HG03354 (cell line): ENCODE data around the gene CCDC88B.
A peak's percentile ranks its signal among the peaks of the same experiment; 100 is the strongest.
"Not testable (repeated sequence)": the region's sequence is repeated elsewhere in the genome, so short reads cannot be mapped to it uniquely, and the experiment has no call there.

Experiments
- ATAC-seq: cut with Tn5 transposase; IDR thresholded peaks from one replicate; pipeline ENCODE4 v1.9.1; 2021; ENCODE audit warnings: mild to moderate bottlenecking; ENCODE audit not compliant: unreplicated experiment, poor library complexity, severe bottlenecking

The CCDC88B gene

DNA sequence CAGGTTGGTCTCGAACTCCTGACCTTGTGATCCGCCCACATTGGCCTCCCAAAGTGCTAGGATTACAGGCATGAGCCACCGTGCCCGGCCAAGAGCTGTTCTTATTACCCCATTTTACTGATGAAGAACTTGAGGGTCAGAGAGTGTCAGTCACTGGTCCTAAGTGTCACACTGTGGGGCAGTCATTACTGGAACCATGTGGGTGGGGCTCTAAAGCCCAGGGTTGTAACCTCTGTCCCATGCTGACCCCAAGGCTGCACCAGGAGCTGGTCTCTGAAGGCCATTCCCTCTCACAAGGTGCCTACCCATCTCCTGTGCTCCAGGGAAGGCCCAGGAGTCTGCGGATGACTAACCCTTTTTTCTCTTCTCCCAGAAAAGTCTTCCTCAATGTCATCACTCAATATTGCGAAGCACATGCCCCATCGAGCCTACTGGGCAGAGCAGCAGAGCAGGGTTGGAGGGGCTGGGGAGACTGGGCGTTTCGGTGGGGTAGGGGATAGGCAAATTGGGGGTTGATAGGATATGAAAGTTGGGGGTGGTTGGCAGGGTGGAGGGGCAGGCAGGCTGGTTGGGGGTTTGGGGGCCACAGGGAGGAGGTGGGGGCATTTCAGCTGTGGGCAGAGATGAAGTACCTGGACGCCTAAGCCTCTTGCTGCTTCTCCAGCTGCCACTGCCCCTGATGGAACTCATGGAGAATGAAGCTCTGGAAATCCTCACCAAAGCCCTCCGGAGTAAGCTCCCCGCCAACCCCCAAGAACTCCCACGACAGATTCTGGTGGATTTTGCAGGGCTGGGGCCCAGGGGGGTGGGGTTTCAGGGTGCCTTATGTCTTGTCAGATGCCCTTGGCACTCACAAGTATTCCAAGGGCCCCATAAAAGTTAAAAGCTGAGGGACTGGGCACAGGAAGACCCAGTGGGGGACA, 36.6 kb upstream of the CCDC88B start:
- ATAC-seq, result no peak

DNA sequence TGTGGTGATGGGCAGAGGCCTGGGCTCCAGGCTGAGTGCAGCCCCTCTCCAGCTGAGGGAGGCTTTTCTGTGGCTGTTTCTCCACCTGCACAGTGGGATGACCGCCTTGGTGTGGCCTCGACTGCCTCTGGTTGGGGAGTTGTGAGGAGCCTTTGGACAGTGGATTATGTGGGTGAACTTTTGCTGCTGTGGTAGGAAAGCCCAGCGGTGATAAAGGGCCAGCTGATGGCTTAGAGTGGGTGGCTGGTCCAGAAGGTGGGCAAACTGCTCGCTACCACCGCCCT, 36.0 kb upstream of the CCDC88B start:
- no peak for ATAC-seq

DNA sequence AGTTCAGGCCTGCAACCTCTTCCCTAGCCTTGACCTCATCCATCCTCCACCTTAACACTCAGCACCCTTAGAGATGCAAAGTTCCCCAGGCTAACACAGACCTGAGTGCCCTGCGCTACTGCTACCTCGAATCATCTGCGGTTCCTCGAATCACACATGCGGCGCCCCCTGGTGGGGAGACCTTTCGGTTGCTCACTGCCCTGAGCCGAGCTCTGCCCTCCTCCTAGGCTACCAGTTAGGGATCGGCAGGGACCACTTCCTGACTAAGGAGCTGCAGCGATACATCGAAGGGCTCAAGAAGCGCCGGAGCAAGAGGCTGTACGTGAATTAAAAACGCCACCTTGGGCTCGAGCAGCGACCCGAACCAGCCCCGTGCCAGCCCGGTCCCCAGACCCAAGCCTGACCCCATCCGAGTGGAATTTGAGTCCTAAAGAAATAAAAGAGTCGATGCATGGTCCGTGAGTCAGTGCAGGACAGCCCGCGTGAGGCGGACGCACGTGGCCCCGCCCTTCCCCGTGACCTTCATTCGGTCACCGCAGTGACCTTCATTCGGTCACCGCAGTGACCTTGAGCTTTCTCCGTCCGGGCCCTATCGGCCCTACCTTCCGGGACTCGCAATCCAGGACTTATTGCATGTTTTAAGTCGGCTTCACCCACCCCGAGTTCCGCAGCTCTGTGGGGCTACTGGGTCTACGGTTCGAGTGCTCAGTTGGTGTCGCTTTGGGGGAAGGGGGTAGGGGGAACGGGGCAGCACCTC, 35.5 kb upstream of the CCDC88B start:
- peak; percentile 33 for ATAC-seq

GRCh38 chr11:64305075-64305690, 34.8 kb upstream of the CCDC88B start, which contains the start of gene ESRRA:
Gene ESRRA, plus strand, starts transcription at chr11:64305524. Its CDS starts 1,656 bp downstream, at chr11:64307180.
- ATAC-seq, result peak; percentile 69

DNA sequence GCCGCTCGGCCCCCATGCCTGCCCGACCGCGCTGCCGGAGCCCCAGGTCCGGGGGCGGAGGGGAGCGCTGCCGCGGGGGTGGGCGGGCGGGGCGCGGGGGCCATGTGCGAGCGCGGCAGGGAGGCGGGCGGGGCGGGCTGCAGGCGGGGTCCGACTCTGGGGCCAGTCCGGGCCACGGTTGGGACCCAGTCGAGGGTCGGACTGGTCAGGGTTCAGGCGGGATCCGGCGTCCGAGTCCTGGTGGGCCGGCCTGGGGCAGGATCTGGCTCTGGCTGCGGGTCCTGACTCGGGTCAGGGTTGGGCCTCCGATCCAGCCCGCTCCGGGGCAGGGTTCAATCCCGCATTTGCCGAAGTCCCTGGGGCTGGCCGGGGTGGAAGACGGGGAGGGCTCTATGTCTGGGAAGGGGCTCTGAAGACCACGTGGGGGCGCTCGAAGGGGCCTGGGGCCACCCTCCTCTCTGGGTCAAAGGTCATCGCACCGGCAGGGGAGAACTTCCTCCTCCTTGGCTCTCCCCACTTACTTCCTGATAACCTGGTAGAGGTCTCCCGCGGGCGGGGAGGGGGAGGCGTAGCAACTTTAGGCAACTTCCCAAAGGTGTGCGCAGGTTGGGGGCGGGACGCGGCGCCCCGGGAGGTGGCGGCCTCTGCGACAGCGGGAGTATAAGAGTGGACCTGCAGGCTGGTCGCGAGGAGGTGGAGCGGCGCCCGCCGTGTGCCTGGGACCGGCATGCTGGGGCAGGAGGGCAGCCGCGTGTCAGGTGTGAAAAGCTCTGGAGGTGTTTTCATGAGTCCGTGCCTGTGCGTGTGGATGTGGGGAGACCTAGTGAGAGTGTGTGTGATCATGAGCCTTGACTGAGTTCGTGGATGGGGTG, 34.1 kb upstream of the CCDC88B start:
- peak; percentile 26 for ATAC-seq

GRCh38 chr11:64306563-64306875, 33.5 kb upstream of the CCDC88B start:
- ATAC-seq, result no peak

- ATAC-seq, result no peak
Observed at GRCh38 chr11:64306876-64307622, 33.0 kb upstream of the CCDC88B start.

DNA sequence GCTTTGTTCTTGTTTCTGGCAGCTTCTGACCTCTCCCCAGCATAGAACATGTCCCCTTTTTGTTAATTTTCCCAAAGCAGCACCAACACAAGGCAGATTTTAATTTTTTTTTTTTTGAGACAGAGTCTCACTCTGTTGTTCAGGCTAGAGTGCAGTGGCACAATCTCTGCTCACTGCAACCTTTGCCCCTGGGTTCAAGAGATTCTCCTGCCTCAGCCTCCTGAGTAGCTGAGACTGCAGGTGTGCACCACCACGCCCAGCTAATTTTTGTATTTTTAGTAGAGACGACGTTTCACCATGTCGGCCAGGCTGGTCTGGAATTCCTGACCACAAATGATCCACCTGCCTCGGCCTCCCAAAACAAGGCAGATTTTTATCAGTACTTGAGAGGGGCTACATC, 32.2 kb upstream of the CCDC88B start:
- not testable (repeated sequence) for ATAC-seq

GRCh38 chr11:64312947-64313346, 27.1 kb upstream of the CCDC88B start:
- ATAC-seq, result no peak

GRCh38 chr11:64313491-64314145, 26.4 kb upstream of the CCDC88B start:
- ATAC-seq, result no peak

DNA sequence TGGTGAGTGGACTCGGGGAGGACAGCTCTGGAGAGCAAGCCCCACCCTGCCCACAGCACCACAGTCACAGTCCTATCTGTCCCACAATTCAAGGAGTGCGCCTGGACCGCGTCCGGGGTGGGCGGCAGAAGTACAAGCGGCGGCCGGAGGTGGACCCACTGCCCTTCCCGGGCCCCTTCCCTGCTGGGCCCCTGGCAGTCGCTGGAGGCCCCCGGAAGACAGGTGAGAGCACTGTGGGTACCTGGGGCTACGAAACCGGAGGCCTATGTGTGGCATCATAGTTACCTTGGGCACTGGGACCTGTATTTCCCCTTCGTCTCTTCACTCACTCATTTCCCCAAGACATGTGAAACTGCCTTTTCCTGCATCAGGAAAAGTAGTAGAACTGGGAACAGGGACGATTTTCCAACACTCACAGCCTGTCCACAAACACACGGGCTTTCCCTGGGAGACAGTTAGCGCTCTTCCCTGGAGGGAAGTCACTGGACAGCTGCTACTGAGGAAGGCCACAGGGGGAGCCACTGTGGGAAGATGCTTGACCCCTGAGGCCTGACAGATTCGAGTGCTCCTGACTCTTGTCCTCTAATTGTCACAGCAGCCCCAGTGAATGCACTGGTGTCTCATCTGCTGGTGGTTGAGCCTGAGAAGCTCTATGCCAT, 25.7 kb upstream of the CCDC88B start:
- no peak for ATAC-seq

DNA sequence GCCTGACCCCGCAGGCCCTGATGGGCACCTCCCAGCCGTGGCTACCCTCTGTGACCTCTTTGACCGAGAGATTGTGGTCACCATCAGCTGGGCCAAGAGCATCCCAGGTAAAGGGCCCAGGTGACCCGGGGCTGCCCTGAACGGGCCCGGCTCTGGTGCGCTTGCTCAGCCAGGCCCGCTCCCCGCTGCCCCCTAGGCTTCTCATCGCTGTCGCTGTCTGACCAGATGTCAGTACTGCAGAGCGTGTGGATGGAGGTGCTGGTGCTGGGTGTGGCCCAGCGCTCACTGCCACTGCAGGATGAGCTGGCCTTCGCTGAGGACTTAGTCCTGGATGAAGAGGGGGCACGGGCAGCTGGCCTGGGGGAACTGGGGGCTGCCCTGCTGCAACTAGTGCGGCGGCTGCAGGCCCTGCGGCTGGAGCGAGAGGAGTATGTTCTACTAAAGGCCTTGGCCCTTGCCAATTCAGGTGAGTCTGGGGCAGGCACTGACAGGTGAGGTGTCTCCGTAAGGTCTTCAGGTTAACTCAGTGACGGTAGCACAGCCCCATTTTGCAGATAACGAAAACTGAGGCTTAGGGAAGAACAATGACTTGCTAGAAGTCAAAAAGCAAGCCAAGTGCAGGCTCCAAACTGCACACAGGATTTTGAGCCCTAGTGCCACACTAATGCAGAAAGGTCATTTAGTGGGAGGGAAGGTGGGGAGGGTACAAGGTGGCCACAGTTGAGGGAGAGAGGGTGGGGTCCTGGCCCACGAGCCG, 25.0 kb upstream of the CCDC88B start:
- no peak for ATAC-seq

- ATAC-seq, result not testable (repeated sequence)
Observed at GRCh38 chr11:64315667-64316526, 24.1 kb upstream of the CCDC88B start.

DNA sequence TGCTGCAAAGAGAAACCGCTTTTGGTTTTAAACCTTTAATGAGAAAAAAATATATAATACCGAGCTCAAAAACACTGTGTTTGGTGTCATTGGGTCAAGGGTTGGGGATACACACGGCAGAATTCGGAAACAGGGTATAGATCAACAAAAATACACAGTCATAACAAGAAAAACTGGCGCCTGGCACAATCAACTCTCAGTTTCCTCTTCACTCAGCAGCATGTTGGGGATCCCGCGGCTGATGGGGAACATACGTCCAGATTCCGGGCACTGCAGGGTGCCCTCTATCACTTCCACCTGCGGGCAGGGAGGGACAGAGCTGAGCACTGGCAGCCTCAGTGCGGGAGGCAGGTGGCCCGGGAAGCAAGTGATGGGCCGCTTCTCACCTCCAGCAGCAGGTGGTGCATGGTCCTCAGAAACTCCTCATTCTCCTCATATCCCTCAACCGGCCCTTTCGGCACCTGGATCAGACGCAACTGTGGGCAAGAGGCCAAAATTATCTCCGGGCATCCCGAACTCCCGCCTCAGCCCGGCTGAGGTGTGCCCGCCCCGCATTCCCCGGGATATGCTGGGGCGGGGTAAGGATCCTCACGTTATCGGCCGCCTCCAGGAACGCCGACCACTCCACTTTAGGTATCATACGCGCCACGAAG, 23.2 kb upstream of the CCDC88B start:
- peak; percentile 11 for ATAC-seq

GRCh38 chr11:64317325-64317960, 22.6 kb upstream of the CCDC88B start, which contains the start of gene TRMT112:
Gene TRMT112, minus strand, starts transcription at chr11:64317559. Its CDS starts 33 bp downstream, at chr11:64317526.
- ATAC-seq, result peak; percentile 70
